Measurements from ENCODE around the gene COA3. TPM values are rescaled to one million over a fixed set of nuclear protein-coding genes. Genes with fewer than 3 reads are reported as not detected.

The COA3 gene
- total RNA-seq, 2 experiments from 2014 or later = 4.0 to 4.5 TPM

GRCh38 chr17:42751628-42752027 is 46.9 kb downstream of the COA3 start:
- intact Hi-C loops (cut with DNase I, micrococcal nuclease) = no loop called here
- DNase-seq (no peak), ATAC-seq (ENCODE audit: poor library complexity) (no peak)
- Mint-ChIP-seq H3K27me3 (peaks cover 36% of the 10 kb centered on the region), H3K4me1 (ENCODE audit: low read depth) (no peaks in the 10 kb centered on the region), H3K36me3 (ENCODE audit: low read depth) (no peaks in the 10 kb centered on the region), H3K4me3 (no peak overlapping the region), H3K9me3 (no peaks in the 10 kb centered on the region), H3K27ac (no peak overlapping the region)
- Histone ChIP-seq H3K9me3 (ENCODE audit: control insufficient read depth in 1 of 2, insufficient read depth in 1 of 2, low read length in 2 of 2) (no peaks in the 10 kb centered on the region), H3K4me1 (ENCODE audit: insufficient read depth, low read length) (no peaks in the 10 kb centered on the region), H3K27ac (ENCODE audit: low read depth in 1 of 2, low read length in 2 of 2) (no peak overlapping the region), H3K4me3 (ENCODE audit: low read length) (no peak overlapping the region), H3K27me3 (ENCODE audit: control insufficient read depth in 1 of 2, insufficient read depth in 2 of 2, low read length in 2 of 2) (peaks cover 3 to 5% of the 10 kb centered on the region in 2 experiments), H3K36me3 (ENCODE audit: insufficient read depth, low read length) (no peaks in the 10 kb centered on the region)
- ChIA-PET CTCF (interaction anchor here (0.9 kb wide), 1 partner anchor 12 kb away, joined by 3 read pairs; no protein-coding TSS in a partner anchor), POLR2A (no interaction called here)
- TF ChIP-seq CTCF (IDR thresholded peaks at IDR 0.05) = no peak

DNA sequence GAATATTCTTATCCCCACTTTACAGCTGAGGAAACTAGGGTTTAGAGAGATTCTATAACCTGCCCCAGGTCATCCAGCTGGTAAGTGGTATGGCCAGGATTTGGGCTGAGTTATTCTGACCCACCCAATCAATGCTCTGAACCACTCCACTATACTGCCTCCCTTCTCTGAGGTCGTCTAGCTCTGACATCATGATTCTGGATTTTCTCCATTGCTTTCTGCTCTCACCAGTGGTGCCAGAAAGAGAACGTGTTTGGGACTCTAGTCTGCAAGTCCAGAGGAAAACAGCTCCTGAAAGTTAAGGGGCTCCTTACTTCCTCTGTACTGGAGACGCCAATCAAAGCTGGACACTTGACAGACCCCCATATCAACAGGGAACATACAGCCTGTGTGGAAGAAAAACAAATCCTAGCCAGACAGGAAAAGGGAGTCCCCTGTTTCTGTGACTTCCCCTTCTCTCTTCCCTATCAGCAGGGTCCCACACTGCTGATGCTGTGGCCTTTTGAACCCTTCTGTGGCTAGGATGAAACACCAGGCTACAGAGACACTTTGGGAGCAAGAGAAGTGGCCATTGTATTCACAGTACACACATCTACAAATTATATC is 47.7 kb downstream of the COA3 start:
- H3K4me1 ChIP-seq (ENCODE audit: insufficient read depth, low read length) = no peaks in the 10 kb centered on the region
- Mint-ChIP-seq H3K4me1 (ENCODE audit: low read depth) (no peaks in the 10 kb centered on the region), H3K4me3 (no peak overlapping the region), H3K36me3 (ENCODE audit: low read depth) (no peaks in the 10 kb centered on the region), H3K27me3 (peaks cover 29% of the 10 kb centered on the region), H3K9me3 (no peaks in the 10 kb centered on the region), H3K27ac (no peak overlapping the region)
- peaks cover 3 to 5% of the 10 kb centered on the region in 2 experiments for H3K27me3 ChIP-seq (ENCODE audit: control insufficient read depth in 1 of 2, insufficient read depth in 2 of 2, low read length in 2 of 2)
- ATAC-seq (ENCODE audit: poor library complexity) (no peak), DNase-seq (no peak)
- intact Hi-C loops (cut with DNase I, micrococcal nuclease) = no loop called here
- no peak overlapping the region for H3K27ac ChIP-seq (ENCODE audit: low read depth in 1 of 2, low read length in 2 of 2)
- H3K36me3 ChIP-seq (ENCODE audit: insufficient read depth, low read length) = no peaks in the 10 kb centered on the region
- no peaks in the 10 kb centered on the region for H3K9me3 ChIP-seq (ENCODE audit: control insufficient read depth in 1 of 2, insufficient read depth in 1 of 2, low read length in 2 of 2)
- no peak overlapping the region for H3K4me3 ChIP-seq (ENCODE audit: low read length)
- CTCF ChIA-PET = interaction anchor here (1.5 kb wide), 1 partner anchor 8 kb away, joined by 3 read pairs; no protein-coding TSS in a partner anchor
- POLR2A ChIA-PET = no interaction called here
- TF ChIP-seq CTCF (IDR thresholded peaks at IDR 0.05) = no peak

GRCh38 chr17:42748908-42749798 is 49.4 kb downstream of the COA3 start:
- Mint-ChIP-seq H3K27ac (no peak overlapping the region), H3K27me3 (peaks cover 28% of the 10 kb centered on the region)

More at GRCh38 chr17:42748908-42749798, 49.4 kb downstream of the COA3 start:
- ChIA-PET CTCF (interaction anchor here (1.1 to 1.9 kb wide), 3 partner anchors 10 to 170 kb away, joined by 3 to 6 read pairs (median 3); no protein-coding TSS in a partner anchor), POLR2A (no interaction called here)
- H3K9me3 ChIP-seq (ENCODE audit: control insufficient read depth in 1 of 2, insufficient read depth in 1 of 2, low read length in 2 of 2) = no peaks in the 10 kb centered on the region
- H3K4me3 ChIP-seq (ENCODE audit: low read length) = no peak overlapping the region
- H3K36me3 Mint-ChIP-seq (ENCODE audit: low read depth) = peaks cover 4% of the 10 kb centered on the region
- ATAC-seq (ENCODE audit: poor library complexity) (no peak), DNase-seq (no peak)
- peaks cover 12% of the 10 kb centered on the region for H3K4me1 Mint-ChIP-seq (ENCODE audit: low read depth)
- peaks cover 3 to 5% of the 10 kb centered on the region in 2 experiments for H3K27me3 ChIP-seq (ENCODE audit: control insufficient read depth in 1 of 2, insufficient read depth in 2 of 2, low read length in 2 of 2)
- H3K27ac ChIP-seq (ENCODE audit: low read depth in 1 of 2, low read length in 2 of 2) = no peak overlapping the region
- intact Hi-C loops (cut with DNase I, micrococcal nuclease) = no loop called here
- no peaks in the 10 kb centered on the region for H3K9me3 Mint-ChIP-seq
- H3K36me3 ChIP-seq (ENCODE audit: insufficient read depth, low read length) = no peaks in the 10 kb centered on the region
- TF ChIP-seq CTCF (IDR thresholded peaks at IDR 0.05) = no peak
- peaks cover 10% of the 10 kb centered on the region for H3K4me1 ChIP-seq (ENCODE audit: insufficient read depth, low read length)
- H3K4me3 Mint-ChIP-seq = no peak overlapping the region

Measured in CD4-positive, alpha-beta T cell (primary cell).